ENCODE results near the gene SPINK1.

DNA sequence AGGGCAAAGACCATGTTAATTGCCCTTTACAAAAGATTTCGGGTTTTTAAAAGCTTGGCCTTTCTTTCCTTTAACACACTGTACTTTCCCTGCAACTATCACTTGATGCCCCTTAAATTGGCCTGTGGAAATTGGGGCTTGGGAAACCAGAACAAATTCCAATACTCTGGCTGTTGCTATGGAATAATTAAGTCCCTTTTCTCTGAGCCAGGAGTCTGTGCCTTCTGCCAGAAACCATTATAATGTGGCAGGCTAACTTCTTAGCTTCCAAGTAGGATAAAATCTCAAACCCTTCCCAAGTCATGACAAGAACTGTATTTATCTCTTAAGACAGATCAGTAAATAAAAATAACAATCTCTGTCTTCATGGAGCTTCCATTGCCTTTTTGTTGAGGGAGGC is 1.1 kb upstream of the SPINK1 start:
- TF ChIP-seq CTCF (conservative IDR thresholded peaks at IDR 0.05 in 1 of 2, IDR thresholded peaks at IDR 0.05 in 1 of 2; ENCODE audit: extremely low read depth in 1 of 2, insufficient read depth in 1 of 2, low read depth in 1 of 2, low read length in 2 of 2) (no peak), EZH2 (IDR thresholded peaks at IDR 0.05; ENCODE audit: borderline replicate concordance, low read length) (no peak)

Measured in mammary epithelial cell (primary cell).